Endothelial cell (in vitro differentiated cells): ENCODE results near the gene PANX2. TPM values are rescaled to one million over a fixed set of nuclear protein-coding genes. Genes with fewer than 3 reads are reported as not detected.
A peak's percentile ranks its signal among the peaks of the same experiment; 100 is the strongest.

Experiments used
- DNase-seq: peaks from one replicate; pipeline ENCODE4 v3.0.0; 2021; ENCODE audit warnings: low spot score
- H3K27ac Mint-ChIP-seq: one replicate; pipeline ENCODE4 v1.8.0; 2021; ENCODE audit warnings: mixed read lengths, inconsistent platforms; ENCODE audit not compliant: unreplicated experiment
- H3K27me3 Mint-ChIP-seq: one replicate; pipeline ENCODE4 v1.8.0; 2021; ENCODE audit warnings: mild to moderate bottlenecking, moderate library complexity, mixed read lengths, inconsistent platforms; ENCODE audit not compliant: unreplicated experiment
- H3K36me3 Mint-ChIP-seq: one replicate; pipeline ENCODE4 v1.8.0; 2021; ENCODE audit warnings: mild to moderate bottlenecking, low read depth, mixed read lengths, inconsistent platforms; ENCODE audit not compliant: unreplicated experiment
- H3K4me1 Mint-ChIP-seq: one replicate; pipeline ENCODE4 v1.8.0; 2021; ENCODE audit warnings: mild to moderate bottlenecking, mixed read lengths, inconsistent platforms; ENCODE audit not compliant: unreplicated experiment
- H3K4me3 Mint-ChIP-seq: one replicate; pipeline ENCODE4 v1.8.0; 2021; ENCODE audit warnings: mild to moderate bottlenecking, mixed read lengths, inconsistent platforms; ENCODE audit not compliant: unreplicated experiment
- H3K9me3 Mint-ChIP-seq: one replicate; pipeline ENCODE4 v1.8.0; 2021; ENCODE audit warnings: mixed read lengths, inconsistent platforms; ENCODE audit not compliant: unreplicated experiment
- total RNA-seq: library from RNA; stranded (reverse); fragmentation: NEBNext Ultra II Directional; extraction: Animal tissue kit (Norgen Biotek cat#: 25700); gene quantifications from one replicate; pipeline ENCODE4 v1.2.1, GENCODE V29; 2021; ENCODE audit not compliant: unreplicated experiment
- TF ChIP-seq, protein P1 (sequence below): fragments of 200-600 bp; sonication (generic); IDR thresholded peaks from one replicate; pipeline ENCODE4 v1.5.0; 2021; ENCODE audit warnings: antibody characterized with exemption; ENCODE audit not compliant: unreplicated experiment

PANX2 gene
- total RNA-seq, 1 donor from 2014 or later, result 0.87 TPM

DNA sequence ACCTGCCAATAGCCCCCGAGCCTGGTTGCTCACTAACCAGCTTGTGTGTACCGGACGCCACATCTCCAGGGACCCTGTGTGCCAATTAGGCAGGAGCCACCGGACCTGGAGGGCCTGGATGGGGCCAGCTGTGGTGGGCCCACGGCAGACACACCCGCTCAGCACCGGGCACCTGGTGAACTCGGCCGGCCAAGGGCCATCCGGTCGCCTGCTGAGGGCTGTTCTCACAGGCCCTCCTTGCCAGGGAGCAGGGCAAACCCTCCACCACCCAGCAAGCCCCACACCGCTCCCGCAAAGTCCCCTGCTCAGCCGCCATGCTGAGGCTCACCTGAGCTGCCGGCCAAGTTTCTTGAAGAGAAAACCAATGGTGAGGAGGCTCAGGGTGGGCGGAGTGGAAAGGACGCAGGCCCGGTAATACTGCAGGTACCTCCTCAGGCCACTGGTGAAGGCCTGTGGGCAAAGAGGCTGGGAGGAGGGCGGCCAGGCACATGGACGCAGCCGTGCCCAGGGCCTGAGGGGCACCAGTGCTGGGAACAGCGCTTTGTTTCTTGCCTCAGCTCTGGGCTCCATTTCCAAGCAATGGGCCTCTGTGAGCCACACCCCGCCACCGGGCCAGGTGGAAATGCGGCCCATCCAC is 57.2 kb downstream of the PANX2 start:
- Mint-ChIP-seq H3K4me1 (no peaks in the 10 kb centered on the region), H3K9me3 (no peaks in the 10 kb centered on the region), H3K27ac (no peak overlapping the region), H3K36me3 (peaks cover 27% of the 10 kb centered on the region), H3K4me3 (no peak overlapping the region), H3K27me3 (peaks cover 9% of the 10 kb centered on the region)
- no peak for DNase-seq
- TF ChIP-seq, protein P1, sequence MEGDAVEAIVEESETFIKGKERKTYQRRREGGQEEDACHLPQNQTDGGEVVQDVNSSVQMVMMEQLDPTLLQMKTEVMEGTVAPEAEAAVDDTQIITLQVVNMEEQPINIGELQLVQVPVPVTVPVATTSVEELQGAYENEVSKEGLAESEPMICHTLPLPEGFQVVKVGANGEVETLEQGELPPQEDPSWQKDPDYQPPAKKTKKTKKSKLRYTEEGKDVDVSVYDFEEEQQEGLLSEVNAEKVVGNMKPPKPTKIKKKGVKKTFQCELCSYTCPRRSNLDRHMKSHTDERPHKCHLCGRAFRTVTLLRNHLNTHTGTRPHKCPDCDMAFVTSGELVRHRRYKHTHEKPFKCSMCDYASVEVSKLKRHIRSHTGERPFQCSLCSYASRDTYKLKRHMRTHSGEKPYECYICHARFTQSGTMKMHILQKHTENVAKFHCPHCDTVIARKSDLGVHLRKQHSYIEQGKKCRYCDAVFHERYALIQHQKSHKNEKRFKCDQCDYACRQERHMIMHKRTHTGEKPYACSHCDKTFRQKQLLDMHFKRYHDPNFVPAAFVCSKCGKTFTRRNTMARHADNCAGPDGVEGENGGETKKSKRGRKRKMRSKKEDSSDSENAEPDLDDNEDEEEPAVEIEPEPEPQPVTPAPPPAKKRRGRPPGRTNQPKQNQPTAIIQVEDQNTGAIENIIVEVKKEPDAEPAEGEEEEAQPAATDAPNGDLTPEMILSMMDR, result no peak

DNA sequence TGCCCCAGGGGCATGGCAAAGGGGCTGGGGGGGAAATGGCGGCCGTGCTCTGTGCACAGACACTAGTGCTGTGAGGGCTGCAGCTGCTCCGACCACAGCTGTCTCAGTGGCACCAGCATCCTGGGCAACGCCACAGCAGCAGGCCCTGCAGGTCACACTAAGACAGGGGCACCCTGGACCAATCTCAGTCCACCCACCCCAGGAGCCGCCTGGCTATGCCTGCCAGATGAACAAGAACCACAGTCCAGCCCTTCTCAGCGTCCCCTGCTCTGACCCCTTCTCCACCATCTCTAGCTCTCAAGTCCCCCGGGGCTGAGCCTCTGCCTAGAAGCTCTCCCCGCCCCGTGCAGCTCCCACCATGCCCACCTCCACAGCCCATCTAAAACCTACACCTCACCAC is 57.8 kb downstream of the PANX2 start:
- DNase-seq, result no peak
- TF ChIP-seq, protein P1, result no peak
- no peak overlapping the region for H3K27ac Mint-ChIP-seq

DNA sequence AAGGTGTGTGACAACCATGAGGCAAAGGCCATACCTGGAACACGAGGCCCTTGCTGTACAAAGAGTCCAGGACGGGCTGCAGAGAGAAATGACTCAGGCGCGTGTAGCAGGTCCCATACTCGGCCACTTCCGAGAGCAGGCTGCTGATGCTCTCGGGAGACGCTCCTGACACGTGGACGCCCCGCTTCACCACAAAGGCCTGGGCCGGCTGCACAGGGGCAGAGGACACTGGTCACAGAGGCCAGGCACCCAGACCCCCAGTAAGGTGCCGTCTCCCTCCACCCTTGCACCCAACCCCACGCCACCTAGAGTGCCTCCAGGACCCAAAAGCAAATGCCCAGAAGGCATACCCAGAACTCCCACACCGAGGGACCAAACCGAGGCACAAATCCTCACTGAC is 58.8 kb downstream of the PANX2 start:
- Mint-ChIP-seq H3K27me3 (peaks cover 12% of the 10 kb centered on the region), H3K27ac (no peak overlapping the region), H3K9me3 (no peaks in the 10 kb centered on the region), H3K4me1 (no peaks in the 10 kb centered on the region), H3K36me3 (peaks cover 27% of the 10 kb centered on the region), H3K4me3 (peak overlapping the region; percentile 78)
- TF ChIP-seq, protein P1, result no peak
- DNase-seq, result no peak

More for the DNA sequence above, 57.8 kb downstream of the PANX2 start:
- Mint-ChIP-seq H3K27me3 (peaks cover 9% of the 10 kb centered on the region), H3K4me1 (no peaks in the 10 kb centered on the region), H3K36me3 (peaks cover 25% of the 10 kb centered on the region), H3K9me3 (no peaks in the 10 kb centered on the region), H3K4me3 (no peak overlapping the region)

Other genes starting within 250 kb of the PANX2 start
- 112 TPM for gene PIM3, start 210.0 kb upstream of the PANX2 start, total RNA-seq
- 0.15 TPM for gene IL17REL, start 158.0 kb upstream of the PANX2 start, total RNA-seq
- gene TTLL8, start 112.4 kb upstream of the PANX2 start, total RNA-seq, result not detected
- 1.2 TPM for gene MLC1, start 85.3 kb upstream of the PANX2 start, total RNA-seq
- not detected for gene MOV10L1, start 80.7 kb upstream of the PANX2 start, total RNA-seq
- 33.1 TPM for gene TRABD, start 15.2 kb downstream of the PANX2 start, total RNA-seq
- 18.7 TPM for gene SELENOO, start 30.3 kb downstream of the PANX2 start, total RNA-seq
- 48.5 TPM for gene TUBGCP6, start 74.3 kb downstream of the PANX2 start, total RNA-seq
- 42.1 TPM for gene HDAC10, start 80.5 kb downstream of the PANX2 start, total RNA-seq
- 33.4 TPM for gene MAPK12, start 91.0 kb downstream of the PANX2 start, total RNA-seq
- gene MAPK11, start 99.6 kb downstream of the PANX2 start, total RNA-seq, result 62.4 TPM
- 96.5 TPM for gene PLXNB2, start 136.9 kb downstream of the PANX2 start, total RNA-seq
- gene DENND6B, start 156.3 kb downstream of the PANX2 start, total RNA-seq, result 3.6 TPM
- gene PPP6R2, start 172.6 kb downstream of the PANX2 start, total RNA-seq, result 50.9 TPM